ENCODE data around the gene CHKA. TPM values are rescaled to one million over a fixed set of nuclear protein-coding genes. Genes with fewer than 3 reads are reported as not detected.
A peak's percentile ranks its signal among the peaks of the same experiment; 100 is the strongest.

Gene CHKA
- total and polyA plus RNA-seq, 2 experiments from 2014 or later: 37.1 to 94.4 TPM

DNA sequence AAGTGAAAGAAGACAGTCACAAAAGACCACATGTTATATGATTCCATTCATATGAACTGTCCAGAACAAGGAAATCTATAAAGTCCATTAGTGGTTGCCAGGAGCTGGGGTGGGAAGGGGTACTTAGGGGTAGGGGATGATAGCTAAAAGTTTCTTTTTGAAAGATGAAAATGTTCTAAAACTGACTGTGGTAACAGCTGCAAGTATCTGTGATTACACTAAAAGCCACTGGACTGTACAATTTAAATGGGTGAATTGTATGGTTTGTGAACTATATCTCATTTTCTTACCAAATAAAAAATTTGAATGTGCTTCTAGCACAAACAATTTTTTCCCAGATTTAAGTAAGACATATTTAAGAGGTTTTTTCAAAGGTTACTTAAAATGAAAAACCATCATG, 22.1 kb downstream of the CHKA start (continued):
- no peak for TF ChIP-seq NANOG (IDR thresholded peaks at IDR 0.05; ENCODE audit: borderline replicate concordance)

DNA sequence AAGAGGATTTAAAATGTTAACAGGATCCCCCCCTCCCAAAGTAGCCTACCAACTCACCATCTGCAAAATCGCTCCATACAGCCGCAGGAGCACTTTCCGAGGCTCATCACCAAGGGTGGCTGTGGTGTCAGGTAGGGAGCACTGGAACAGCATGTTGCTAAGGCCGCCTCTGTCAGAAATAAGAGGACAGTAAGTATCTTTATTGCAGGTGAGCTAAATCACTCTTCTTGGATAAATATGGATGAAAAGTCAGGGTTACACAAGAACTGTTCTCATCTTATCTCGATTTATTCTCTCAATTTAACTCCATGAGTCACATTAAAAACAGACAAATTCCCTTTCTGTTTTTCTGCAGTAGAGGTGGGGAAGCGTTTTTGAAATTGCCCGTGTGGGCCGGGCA, 24.2 kb downstream of the CHKA start:
- H4K20me1 ChIP-seq (replicated peaks; ENCODE audit: insufficient read depth): peaks cover 55% of the 10 kb centered on the region
- H3F3A ChIP-seq (replicated peaks; ENCODE audit: low read depth): 0 out of 2 replicates have a peak, but pooled peaks cover 4% of the 10 kb centered on the region
- H3K27ac ChIP-seq (ENCODE audit: low read depth): peak overlapping the region; percentile 17; the same call in 1 of the 2 replicates
- no peak overlapping the region for H3K4me2 ChIP-seq
- peaks cover 93% of the 10 kb centered on the region for H3K79me2 ChIP-seq (replicated peaks; ENCODE audit: insufficient read depth)
- no peak for DNase-seq (ENCODE audit: low spot score)
- TF ChIP-seq ZNF114 (CRISPR knock-in tag; IDR thresholded peaks at IDR 0.05) (no peak), ZNF331 (CRISPR knock-in tag; IDR thresholded peaks at IDR 0.05; ENCODE audit: low read depth) (no peak), STAT1 (IDR thresholded peaks at IDR 0.05; ENCODE audit: unreplicated experiment) (no peak), CREB1 (CRISPR knock-in tag; IDR thresholded peaks at IDR 0.05; ENCODE audit: low read depth) (no peak), POLR2AphosphoS5 (IDR thresholded peaks at IDR 0.05; ENCODE audit: low read depth) (no peak), EZH2 (IDR thresholded peaks at IDR 0.05; ENCODE audit: low read depth, unreplicated experiment) (no peak)
- TF ChIP-seq, protein P1, sequence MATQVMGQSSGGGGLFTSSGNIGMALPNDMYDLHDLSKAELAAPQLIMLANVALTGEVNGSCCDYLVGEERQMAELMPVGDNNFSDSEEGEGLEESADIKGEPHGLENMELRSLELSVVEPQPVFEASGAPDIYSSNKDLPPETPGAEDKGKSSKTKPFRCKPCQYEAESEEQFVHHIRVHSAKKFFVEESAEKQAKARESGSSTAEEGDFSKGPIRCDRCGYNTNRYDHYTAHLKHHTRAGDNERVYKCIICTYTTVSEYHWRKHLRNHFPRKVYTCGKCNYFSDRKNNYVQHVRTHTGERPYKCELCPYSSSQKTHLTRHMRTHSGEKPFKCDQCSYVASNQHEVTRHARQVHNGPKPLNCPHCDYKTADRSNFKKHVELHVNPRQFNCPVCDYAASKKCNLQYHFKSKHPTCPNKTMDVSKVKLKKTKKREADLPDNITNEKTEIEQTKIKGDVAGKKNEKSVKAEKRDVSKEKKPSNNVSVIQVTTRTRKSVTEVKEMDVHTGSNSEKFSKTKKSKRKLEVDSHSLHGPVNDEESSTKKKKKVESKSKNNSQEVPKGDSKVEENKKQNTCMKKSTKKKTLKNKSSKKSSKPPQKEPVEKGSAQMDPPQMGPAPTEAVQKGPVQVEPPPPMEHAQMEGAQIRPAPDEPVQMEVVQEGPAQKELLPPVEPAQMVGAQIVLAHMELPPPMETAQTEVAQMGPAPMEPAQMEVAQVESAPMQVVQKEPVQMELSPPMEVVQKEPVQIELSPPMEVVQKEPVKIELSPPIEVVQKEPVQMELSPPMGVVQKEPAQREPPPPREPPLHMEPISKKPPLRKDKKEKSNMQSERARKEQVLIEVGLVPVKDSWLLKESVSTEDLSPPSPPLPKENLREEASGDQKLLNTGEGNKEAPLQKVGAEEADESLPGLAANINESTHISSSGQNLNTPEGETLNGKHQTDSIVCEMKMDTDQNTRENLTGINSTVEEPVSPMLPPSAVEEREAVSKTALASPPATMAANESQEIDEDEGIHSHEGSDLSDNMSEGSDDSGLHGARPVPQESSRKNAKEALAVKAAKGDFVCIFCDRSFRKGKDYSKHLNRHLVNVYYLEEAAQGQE (IDR thresholded peaks at IDR 0.05; ENCODE audit: unreplicated experiment): no peak
- TF ChIP-seq, protein P2, sequence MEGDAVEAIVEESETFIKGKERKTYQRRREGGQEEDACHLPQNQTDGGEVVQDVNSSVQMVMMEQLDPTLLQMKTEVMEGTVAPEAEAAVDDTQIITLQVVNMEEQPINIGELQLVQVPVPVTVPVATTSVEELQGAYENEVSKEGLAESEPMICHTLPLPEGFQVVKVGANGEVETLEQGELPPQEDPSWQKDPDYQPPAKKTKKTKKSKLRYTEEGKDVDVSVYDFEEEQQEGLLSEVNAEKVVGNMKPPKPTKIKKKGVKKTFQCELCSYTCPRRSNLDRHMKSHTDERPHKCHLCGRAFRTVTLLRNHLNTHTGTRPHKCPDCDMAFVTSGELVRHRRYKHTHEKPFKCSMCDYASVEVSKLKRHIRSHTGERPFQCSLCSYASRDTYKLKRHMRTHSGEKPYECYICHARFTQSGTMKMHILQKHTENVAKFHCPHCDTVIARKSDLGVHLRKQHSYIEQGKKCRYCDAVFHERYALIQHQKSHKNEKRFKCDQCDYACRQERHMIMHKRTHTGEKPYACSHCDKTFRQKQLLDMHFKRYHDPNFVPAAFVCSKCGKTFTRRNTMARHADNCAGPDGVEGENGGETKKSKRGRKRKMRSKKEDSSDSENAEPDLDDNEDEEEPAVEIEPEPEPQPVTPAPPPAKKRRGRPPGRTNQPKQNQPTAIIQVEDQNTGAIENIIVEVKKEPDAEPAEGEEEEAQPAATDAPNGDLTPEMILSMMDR (conservative IDR thresholded peaks at IDR 0.05; ENCODE audit: low read depth in 2 of 2): no peak
- TF ChIP-seq, protein P3, sequence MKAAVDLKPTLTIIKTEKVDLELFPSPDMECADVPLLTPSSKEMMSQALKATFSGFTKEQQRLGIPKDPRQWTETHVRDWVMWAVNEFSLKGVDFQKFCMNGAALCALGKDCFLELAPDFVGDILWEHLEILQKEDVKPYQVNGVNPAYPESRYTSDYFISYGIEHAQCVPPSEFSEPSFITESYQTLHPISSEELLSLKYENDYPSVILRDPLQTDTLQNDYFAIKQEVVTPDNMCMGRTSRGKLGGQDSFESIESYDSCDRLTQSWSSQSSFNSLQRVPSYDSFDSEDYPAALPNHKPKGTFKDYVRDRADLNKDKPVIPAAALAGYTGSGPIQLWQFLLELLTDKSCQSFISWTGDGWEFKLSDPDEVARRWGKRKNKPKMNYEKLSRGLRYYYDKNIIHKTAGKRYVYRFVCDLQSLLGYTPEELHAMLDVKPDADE (IDR thresholded peaks at IDR 0.05): no peak
- Mint-ChIP-seq H3K4me3 (no peak overlapping the region), H3K4me1 (peaks cover 18% of the 10 kb centered on the region), H3K36me3 (ENCODE audit: low read depth) (peaks cover 17% of the 10 kb centered on the region), H3K27me3 (ENCODE audit: insufficient read depth, low read depth, poor library complexity) (peaks cover 2% of the 10 kb centered on the region), H3K27ac (no peak overlapping the region), H3K9me3 (no peaks in the 10 kb centered on the region)
- no peak overlapping the region for H3K4me3 ChIP-seq
- H3K36me3 ChIP-seq (ENCODE audit: insufficient read depth): no peaks in the 10 kb centered on the region
- H3K4me1 ChIP-seq (ENCODE audit: insufficient read depth): peaks cover 3% of the 10 kb centered on the region; the same call in 1 of the 2 replicates
- no peak for ATAC-seq
- no peaks in the 10 kb centered on the region for H3K27me3 ChIP-seq (ENCODE audit: insufficient read depth)
- H3K9me2 ChIP-seq (ENCODE audit: insufficient read depth): no peaks in the 10 kb centered on the region
- no peak overlapping the region for H2AFZ ChIP-seq
